Tibial artery (tissue), 4 donors: ENCODE data around the gene ZNF397.
"Not testable (repeated sequence)": the region's sequence is repeated elsewhere in the genome, so short reads cannot be mapped to it uniquely, and the experiment has no call there.

Experiments used
- DNase-seq, 2 donors: peaks; one replicate each; pipeline ENCODE4 v3.0.0-alpha.2; 2019
- H3K27ac ChIP-seq, 2 donors: fragments of 200-600 bp; sonication (generic) in 1 of 2; 1 replicate in 1 of 2; 2 replicates in 1 of 2; pipeline ENCODE4 v1.5.1; 2018 to 2019; ENCODE audit warnings: mild to moderate bottlenecking in 1 of 2
- H3K27me3 ChIP-seq, 2 donors: fragments of 200-600 bp; sonication (generic) in 1 of 2; one replicate each; pipeline versions ENCODE4 v1.5.1 to v1.6.0; 2016 to 2019
- H3K36me3 ChIP-seq, 3 donors: fragments of 200-600 bp; sonication (generic) in 2 of 3; one replicate each; pipeline ENCODE4 v1.5.1; 2016 to 2019; ENCODE audit warnings: mild to moderate bottlenecking in 2 of 3
- H3K4me1 ChIP-seq, 4 donors: fragments of 200-600 bp; sonication (generic) in 2 of 4; 1 replicate in 3 of 4; 2 replicates in 1 of 4; pipeline ENCODE4 v1.5.1; 2016 to 2019
- H3K4me3 ChIP-seq, 2 donors: fragments of 200-600 bp; sonication (generic) in 1 of 2; 1 replicate in 1 of 2; 2 replicates in 1 of 2; pipeline ENCODE4 v1.5.1; 2018 to 2019; ENCODE audit warnings: mild to moderate bottlenecking in 2 of 2
- H3K9me3 ChIP-seq, 3 donors: fragments of 200-600 bp; sonication (generic) in 1 of 3; one replicate each; pipeline ENCODE4 v1.5.1; 2016 to 2019
- CTCF ChIP-seq, 2 experiments: fragments of 200-600 bp in 1 of 2; fragments of 450-650 bp in 1 of 2; IDR thresholded peaks; one replicate each; pipeline ENCODE4 v1.5.1; 2017 to 2019; ENCODE audit warnings: antibody characterized with exemption in 2 of 2, mild to moderate bottlenecking in 1 of 2, moderate library complexity in 1 of 2
- intact Hi-C: fragments of 100-400 bp; cut with DNase I; formaldehyde crosslinking; loops from one replicate; pipeline ENCODE4 v1.15.0; 2023; ENCODE audit warnings: low total_unique reads

The ZNF397 gene

GRCh38 chr18:35201256-35201931 is 39.4 kb upstream of the ZNF397 start:
- no peaks in the 10 kb centered on the region for H3K9me3 ChIP-seq
- H3K36me3 ChIP-seq: no peaks in the 10 kb centered on the region
- no peak for TF ChIP-seq CTCF (IDR thresholded peaks at IDR 0.05)
- intact Hi-C loops: no loop called here
- DNase-seq: no peak
- no peak overlapping the region for H3K27ac ChIP-seq
- no peaks in the 10 kb centered on the region for H3K4me1 ChIP-seq
- H3K4me3 ChIP-seq: no peak overlapping the region
- H3K27me3 ChIP-seq: no peaks in the 10 kb centered on the region

GRCh38 chr18:35203067-35203466 is 37.8 kb upstream of the ZNF397 start:
- no peaks in the 10 kb centered on the region for H3K9me3 ChIP-seq
- TF ChIP-seq CTCF (IDR thresholded peaks at IDR 0.05): no peak
- no peaks in the 10 kb centered on the region for H3K4me1 ChIP-seq
- no peaks in the 10 kb centered on the region for H3K36me3 ChIP-seq
- H3K4me3 ChIP-seq: no peak overlapping the region
- no peak for DNase-seq
- no peaks in the 10 kb centered on the region for H3K27me3 ChIP-seq
- intact Hi-C loops: no loop called here
- no peak overlapping the region for H3K27ac ChIP-seq

- no peak for TF ChIP-seq CTCF (IDR thresholded peaks at IDR 0.05)
- DNase-seq: no peak
- Histone ChIP-seq H3K4me3 (no peak overlapping the region), H3K27ac (no peak overlapping the region), H3K27me3 (no peaks in the 10 kb centered on the region), H3K36me3 (no peaks in the 10 kb centered on the region), H3K4me1 (no peaks in the 10 kb centered on the region), H3K9me3 (no peaks in the 10 kb centered on the region)
- intact Hi-C loops: no loop called here
These were observed 35.6 kb upstream of the ZNF397 start for GRCh38 chr18:35205199-35205712.

GRCh38 chr18:35205746-35206458 is 34.9 kb upstream of the ZNF397 start:
- H3K27me3 ChIP-seq, H3K27ac ChIP-seq, H3K4me3 ChIP-seq, H3K4me1 ChIP-seq, intact Hi-C loops, H3K9me3 ChIP-seq, DNase-seq, H3K36me3 ChIP-seq: not testable (repeated sequence)

- no peak for TF ChIP-seq CTCF (IDR thresholded peaks at IDR 0.05)
- no peak for DNase-seq
- no peaks in the 10 kb centered on the region for H3K4me1 ChIP-seq
- intact Hi-C loops: no loop called here
- no peaks in the 10 kb centered on the region for H3K27me3 ChIP-seq
- H3K27ac ChIP-seq: no peak overlapping the region
- H3K4me3 ChIP-seq: no peak overlapping the region
- no peaks in the 10 kb centered on the region for H3K36me3 ChIP-seq
- H3K9me3 ChIP-seq: no peaks in the 10 kb centered on the region
These were observed 25.8 kb upstream of the ZNF397 start for GRCh38 chr18:35215026-35215425.

GRCh38 chr18:35216611-35217010 is 24.2 kb upstream of the ZNF397 start:
- DNase-seq, H3K27me3 ChIP-seq, H3K36me3 ChIP-seq, H3K9me3 ChIP-seq, H3K4me3 ChIP-seq, intact Hi-C loops, H3K27ac ChIP-seq, H3K4me1 ChIP-seq: not testable (repeated sequence)

- H3K36me3 ChIP-seq, H3K4me3 ChIP-seq, DNase-seq, H3K27me3 ChIP-seq, intact Hi-C loops, H3K9me3 ChIP-seq, H3K4me1 ChIP-seq, H3K27ac ChIP-seq: not testable (repeated sequence)
These were observed 21.5 kb upstream of the ZNF397 start for GRCh38 chr18:35219331-35219730.
